ENCODE data around the gene ARSD.
"Not testable (repeated sequence)": the region's sequence is repeated elsewhere in the genome, so short reads cannot be mapped to it uniquely, and the experiment has no call there.

ARSD gene, protein sequence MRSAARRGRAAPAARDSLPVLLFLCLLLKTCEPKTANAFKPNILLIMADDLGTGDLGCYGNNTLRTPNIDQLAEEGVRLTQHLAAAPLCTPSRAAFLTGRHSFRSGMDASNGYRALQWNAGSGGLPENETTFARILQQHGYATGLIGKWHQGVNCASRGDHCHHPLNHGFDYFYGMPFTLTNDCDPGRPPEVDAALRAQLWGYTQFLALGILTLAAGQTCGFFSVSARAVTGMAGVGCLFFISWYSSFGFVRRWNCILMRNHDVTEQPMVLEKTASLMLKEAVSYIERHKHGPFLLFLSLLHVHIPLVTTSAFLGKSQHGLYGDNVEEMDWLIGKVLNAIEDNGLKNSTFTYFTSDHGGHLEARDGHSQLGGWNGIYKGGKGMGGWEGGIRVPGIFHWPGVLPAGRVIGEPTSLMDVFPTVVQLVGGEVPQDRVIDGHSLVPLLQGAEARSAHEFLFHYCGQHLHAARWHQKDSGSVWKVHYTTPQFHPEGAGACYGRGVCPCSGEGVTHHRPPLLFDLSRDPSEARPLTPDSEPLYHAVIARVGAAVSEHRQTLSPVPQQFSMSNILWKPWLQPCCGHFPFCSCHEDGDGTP

DNA sequence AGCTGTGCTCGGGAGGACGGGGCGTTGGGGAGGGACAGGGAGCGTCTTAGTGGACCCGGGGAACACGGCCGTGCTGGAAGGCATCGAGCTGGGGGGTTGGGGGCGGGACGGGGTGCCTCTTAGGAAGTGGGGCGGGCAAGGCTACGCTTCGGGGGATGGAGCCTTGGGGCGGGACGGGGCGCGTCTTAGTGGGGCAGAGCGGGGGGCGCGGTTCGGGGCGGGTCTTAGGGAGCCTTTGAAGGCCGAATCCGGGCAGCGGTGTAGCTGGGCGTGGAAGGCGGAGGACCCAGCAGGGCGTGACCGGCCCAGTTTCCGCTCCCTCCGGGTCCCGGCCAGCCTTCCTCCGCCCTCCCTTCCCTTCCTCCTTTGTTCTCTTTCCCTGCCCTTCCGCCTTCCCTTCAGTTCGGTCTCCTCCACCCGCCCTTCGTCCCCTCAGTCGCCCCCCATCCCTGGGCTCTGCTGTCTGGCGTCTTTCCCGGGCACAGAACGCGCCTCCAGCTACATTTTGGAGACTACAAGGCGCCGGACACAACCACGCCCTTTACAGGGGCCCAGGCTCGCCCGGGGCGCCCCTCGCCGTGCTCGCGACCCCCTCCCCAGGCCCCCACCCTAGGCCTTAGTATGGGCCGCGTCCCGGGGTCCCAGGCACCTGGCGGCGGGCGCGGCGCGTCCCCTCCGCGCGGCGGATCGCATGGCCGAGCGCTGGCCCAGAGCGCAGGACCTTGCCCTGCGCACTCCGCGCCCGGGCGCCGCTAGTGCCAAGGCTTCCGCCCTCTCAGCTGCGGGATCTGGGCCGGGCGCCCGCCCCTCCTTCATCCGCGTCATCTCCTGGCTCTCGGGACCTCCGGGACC is at the start of gene ARSD:
TSS of gene ARSD (minus strand) at position 757 of the 852 bp plus-strand sequence. CDS start at position 693, 64 bp downstream.
- DNase-seq (ENCODE audit: low read depth), result peak; percentile 85

DNA sequence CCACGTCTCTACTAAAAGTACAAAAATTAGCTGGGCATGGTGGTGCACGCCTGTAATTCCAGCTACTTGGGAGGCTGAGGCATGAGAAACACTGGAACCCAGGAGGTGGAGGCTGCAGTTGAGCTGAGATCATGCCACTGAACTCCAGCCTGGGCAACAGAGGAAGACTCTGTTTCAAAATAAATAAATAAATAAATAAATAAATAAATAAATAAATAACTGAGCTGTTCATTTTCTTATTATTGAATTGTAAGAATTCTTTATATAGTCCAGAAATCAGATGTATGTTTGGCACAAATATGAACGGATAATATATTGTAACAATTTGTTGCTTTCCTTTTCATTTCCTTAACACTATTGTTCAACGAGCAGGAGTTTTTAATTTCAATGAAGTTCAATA is 49.5 kb upstream of the ARSD start:
- DNase-seq (ENCODE audit: low read depth), result not testable (repeated sequence)

DNA sequence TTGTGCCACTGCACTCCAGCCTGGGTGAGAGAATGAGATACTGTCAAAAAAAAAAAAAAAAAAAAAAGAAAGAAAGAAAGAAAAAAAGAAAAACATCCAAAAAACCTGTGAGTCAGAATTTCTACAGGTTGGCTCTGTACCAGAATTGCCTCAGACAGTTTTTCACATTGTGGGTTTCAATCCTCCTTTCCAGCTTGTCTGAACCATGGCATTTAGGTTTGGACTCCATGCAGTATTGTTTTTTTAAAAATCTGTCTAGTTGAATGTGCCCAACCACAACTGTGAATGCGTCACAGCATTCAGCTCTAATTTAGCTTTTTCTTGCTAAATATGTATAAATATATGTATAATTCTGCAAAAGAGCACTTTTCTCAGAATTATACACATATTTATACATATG is 45.8 kb upstream of the ARSD start:
- DNase-seq (ENCODE audit: low read depth), result no peak

- DNase-seq (ENCODE audit: low read depth), result no peak
Measured at GRCh38 chrX:2972391-2972790, 43.3 kb upstream of the ARSD start.

DNA sequence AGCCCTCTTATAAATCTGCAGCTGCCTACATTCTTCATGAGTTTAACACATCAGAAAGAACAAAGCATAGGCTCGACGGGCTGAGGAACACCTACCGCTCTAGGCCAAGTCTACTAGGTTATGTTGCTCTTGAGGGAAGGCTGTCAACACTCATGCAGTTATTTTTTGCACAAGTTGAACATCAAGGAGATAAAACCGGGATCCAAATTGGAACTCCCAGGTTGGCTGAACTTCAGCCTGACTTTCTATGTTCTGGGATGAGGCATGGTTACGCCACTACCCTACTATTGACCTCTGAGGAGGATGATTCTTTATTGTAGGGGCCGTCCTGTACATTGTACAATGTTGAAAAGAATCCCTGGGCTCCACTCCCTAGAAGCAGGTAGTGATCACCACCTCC is 39.9 kb upstream of the ARSD start:
- no peak for DNase-seq (ENCODE audit: low read depth)

DNA sequence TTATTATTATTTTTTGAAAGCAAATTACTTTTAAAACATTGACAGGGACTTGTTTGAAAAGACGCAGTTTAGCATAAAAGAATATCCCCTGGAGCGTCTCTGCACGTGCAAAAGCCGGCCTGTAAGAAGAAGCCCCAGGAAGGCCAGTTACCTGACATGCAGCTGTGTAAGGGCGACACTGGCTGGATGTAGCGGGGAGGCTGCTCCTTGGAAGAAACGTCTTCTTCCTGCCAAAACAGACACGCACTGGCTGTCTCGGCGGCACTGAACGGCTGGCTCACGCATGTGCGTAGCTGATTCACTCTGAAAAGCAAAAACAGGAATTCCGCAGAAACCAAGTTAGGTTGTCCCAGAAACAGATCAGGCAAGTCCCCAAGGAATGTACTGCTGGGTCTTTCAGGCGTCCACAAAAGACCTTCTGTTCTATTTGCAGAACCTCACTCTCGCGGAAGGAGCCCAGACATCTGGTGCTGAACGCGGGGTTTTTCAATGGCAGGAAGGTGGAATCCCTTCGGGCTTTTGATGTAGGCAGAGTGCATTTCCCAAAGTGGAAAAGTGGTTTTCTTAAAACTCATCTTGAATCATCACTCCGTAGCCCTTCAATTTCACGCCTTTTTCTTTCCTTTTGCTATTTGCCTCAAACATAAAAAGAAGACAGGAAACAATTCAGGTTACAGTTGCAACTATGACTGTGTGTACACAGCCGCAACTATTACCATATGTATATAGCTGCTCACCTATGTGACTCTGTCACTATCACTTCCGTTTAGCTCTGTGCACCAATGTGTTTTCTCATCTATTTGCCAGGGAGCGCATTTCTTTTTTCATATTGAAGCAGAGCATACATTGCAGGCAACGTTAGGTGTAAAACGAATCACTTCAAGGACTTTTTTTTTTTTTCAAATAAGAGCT is 39.1 kb upstream of the ARSD start:
- peak; percentile 24 for DNase-seq (ENCODE audit: low read depth)

DNA sequence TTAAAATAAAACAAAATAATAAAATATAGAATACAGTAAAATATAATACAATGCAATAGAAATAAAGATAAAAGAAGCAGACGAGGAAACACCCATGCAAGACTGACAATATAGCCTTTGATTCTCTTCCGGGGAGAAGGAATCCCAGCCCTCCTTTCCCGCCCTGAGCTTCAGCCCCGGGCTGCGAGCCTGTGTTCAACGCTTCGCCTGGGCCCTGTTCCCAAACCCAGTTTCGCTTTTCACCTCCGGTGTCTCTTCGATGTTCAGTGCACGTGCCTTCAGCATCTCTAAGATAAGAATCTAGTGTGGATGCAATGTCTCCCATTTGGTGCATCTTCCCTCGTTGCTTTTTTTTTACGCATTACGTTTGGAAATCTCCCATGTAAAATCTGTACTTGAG is 38.4 kb upstream of the ARSD start:
- DNase-seq (ENCODE audit: low read depth), result no peak

GRCh38 chrX:2967012-2967411 is 37.9 kb upstream of the ARSD start:
- no peak for DNase-seq (ENCODE audit: low read depth)

- DNase-seq (ENCODE audit: low read depth), result no peak
Measured at GRCh38 chrX:2965965-2966364, 36.8 kb upstream of the ARSD start.

- not testable (repeated sequence) for DNase-seq (ENCODE audit: low read depth)
Measured at GRCh38 chrX:2963992-2964794, 35.1 kb upstream of the ARSD start.

GRCh38 chrX:2963449-2963848 is 34.3 kb upstream of the ARSD start:
- DNase-seq (ENCODE audit: low read depth), result not testable (repeated sequence)

DNA sequence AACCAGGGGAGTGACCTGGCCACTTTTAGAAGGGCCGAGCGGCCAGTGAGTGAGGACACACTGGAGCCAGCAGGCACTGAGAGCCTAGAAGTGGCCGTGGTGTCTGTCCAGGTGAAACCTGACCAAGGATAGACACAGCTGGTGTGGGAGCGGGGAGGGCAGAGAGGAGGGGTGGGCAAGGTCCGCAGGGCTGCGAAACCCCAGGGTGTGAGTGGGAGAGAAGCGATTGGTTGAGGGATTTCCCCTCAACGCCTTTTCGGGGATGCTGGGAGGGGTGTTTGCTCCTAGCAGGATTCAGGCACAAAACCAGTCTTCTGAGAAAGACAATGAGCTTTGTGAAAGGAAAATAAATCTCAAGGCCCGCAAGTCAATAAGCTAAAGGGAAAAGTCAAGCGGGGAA is 33.2 kb upstream of the ARSD start:
- no peak for DNase-seq (ENCODE audit: low read depth)

DNA sequence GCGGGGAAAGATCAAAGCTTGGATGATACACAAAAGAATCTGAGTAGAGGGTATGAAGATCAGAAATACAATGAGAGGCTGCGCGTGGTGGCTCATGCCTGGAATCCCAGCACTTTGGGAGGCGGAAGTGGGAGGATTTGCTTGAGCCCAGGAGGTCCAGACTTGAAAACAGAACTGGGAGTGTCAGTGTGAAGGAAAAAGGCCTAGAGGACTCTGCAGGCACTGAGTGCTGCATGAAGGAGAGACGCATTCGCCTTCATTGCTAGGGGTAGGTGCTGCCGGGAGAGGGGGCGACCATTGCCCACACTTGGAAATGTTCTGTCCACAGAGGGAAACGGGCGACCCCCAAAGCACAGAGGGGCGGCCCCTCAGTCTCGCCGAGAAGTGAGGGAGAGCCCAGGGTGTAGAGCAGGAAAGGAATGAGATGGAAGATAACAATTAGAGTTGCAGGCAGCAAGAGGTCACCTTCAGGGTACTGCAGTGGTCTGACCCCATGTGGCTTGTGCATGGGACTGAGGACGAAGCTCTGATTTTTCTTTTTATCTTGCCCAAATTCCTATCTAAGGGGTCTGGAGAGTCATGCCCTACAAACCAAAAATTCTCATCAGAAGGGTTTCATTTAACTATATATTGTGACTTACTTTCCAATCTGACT is 31.8 kb upstream of the ARSD start:
- DNase-seq (ENCODE audit: low read depth), result no peak

- no peak for DNase-seq (ENCODE audit: low read depth)
Measured at GRCh38 chrX:2958199-2958598, 29.1 kb upstream of the ARSD start.

GRCh38 chrX:2955838-2956237 is 26.7 kb upstream of the ARSD start:
- DNase-seq (ENCODE audit: low read depth), result no peak

GRCh38 chrX:2955281-2955680 is 26.1 kb upstream of the ARSD start:
- no peak for DNase-seq (ENCODE audit: low read depth)

DNA sequence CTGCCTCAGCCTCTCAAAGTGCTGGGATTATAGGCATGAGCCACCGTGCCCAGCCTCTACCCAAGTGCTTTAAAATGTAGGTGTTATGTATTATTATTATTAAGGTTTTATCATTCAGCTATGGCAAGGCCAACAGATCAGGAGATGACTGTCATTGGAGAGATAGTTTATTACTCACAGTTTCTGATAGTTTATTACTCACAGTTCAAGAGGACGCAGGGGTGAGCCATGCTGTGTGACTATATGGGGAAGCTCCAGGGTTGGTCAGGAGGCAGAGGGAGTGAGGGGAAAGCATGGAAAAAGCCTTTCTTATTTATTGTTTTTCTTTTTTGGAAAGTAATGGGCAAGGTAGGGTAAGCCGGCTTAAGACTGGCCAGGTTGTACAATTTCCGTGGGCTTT is 25.4 kb upstream of the ARSD start:
- DNase-seq (ENCODE audit: low read depth), result no peak

DNA sequence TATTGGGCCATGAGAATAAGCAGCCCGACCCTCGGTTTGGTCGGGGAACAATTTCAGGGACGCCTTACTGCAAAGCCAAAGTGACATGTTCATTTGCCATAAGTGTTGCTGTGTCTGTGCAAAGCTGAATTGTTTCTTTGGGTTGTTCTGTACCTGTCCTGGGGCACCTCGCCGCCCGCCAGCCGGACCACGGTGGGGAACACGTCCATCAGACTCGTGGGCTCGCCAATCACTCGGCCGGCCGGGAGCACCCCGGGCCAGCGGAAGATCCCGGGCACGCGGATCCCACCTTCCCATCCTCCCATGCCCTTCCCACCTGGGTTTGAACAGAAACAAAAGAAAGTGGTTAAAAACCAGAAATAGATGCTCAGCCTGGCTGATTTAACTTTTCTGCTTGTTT is 8.8 kb upstream of the ARSD start:
- not testable (repeated sequence) for DNase-seq (ENCODE audit: low read depth)

- no peak for DNase-seq (ENCODE audit: low read depth)
Measured at GRCh38 chrX:2934715-2935710, 5.9 kb upstream of the ARSD start.

Data from GM04504 (cell line).